NCI-H446 treated with DMSO at 0.1 percent for 48 hours (cell line): ENCODE data around the gene SLC15A3.
A peak's percentile ranks its signal among the peaks of the same experiment; 100 is the strongest.
"Not testable (repeated sequence)": the region's sequence is repeated elsewhere in the genome, so short reads cannot be mapped to it uniquely, and the experiment has no call there.

Experiments
- DNase-seq: peaks from one replicate; lab custom pipeline; 2025; lab: John Stamatoyannopoulos, UW

SLC15A3 gene

GRCh38 chr11:60974726-60975125 lies 22.8 kb upstream of the SLC15A3 start:
- DNase-seq = no peak

- DNase-seq = not testable (repeated sequence)
Measured at GRCh38 chr11:60974316-60974715, 22.3 kb upstream of the SLC15A3 start.

GRCh38 chr11:60973699-60974098 lies 21.7 kb upstream of the SLC15A3 start:
- DNase-seq = no peak

GRCh38 chr11:60972182-60973030 lies 20.4 kb upstream of the SLC15A3 start:
- DNase-seq = no peak

GRCh38 chr11:60971520-60971919 lies 19.5 kb upstream of the SLC15A3 start, which contains the start of gene CD6:
Gene CD6 (plus strand): TSS chr11:60971680. CDS start chr11:60971866, 186 bp downstream.
- no peak for DNase-seq

- no peak for DNase-seq
Measured at GRCh38 chr11:60970890-60971289, 18.9 kb upstream of the SLC15A3 start.

GRCh38 chr11:60970369-60970774 lies 18.4 kb upstream of the SLC15A3 start:
- DNase-seq = no peak

GRCh38 chr11:60968223-60968622 lies 16.2 kb upstream of the SLC15A3 start:
- DNase-seq = no peak

GRCh38 chr11:60966890-60967289 lies 14.9 kb upstream of the SLC15A3 start:
- DNase-seq = no peak

GRCh38 chr11:60964801-60965200 lies 12.8 kb upstream of the SLC15A3 start:
- no peak for DNase-seq

- DNase-seq = no peak
Measured at GRCh38 chr11:60960405-60960804, 8.4 kb upstream of the SLC15A3 start.

GRCh38 chr11:60959431-60959830 lies 7.5 kb upstream of the SLC15A3 start:
- no peak for DNase-seq

- DNase-seq = no peak
Measured at GRCh38 chr11:60957188-60957587, 5.2 kb upstream of the SLC15A3 start.

GRCh38 chr11:60955571-60955970 lies 3.6 kb upstream of the SLC15A3 start:
- no peak for DNase-seq

- no peak for DNase-seq
Measured at GRCh38 chr11:60954421-60954820, 2.4 kb upstream of the SLC15A3 start.

GRCh38 chr11:60953781-60954180 lies 1.8 kb upstream of the SLC15A3 start:
- DNase-seq = peak; percentile 37

- no peak for DNase-seq
Measured at GRCh38 chr11:60952742-60953170, 780 bp upstream of the SLC15A3 start.

- no peak for DNase-seq
Measured at GRCh38 chr11:60951606-60951903, 421 bp downstream of the SLC15A3 start.

GRCh38 chr11:60950933-60951605 lies 907 bp downstream of the SLC15A3 start:
- DNase-seq = no peak

GRCh38 chr11:60950024-60950423 lies 2.0 kb downstream of the SLC15A3 start:
- DNase-seq = no peak

GRCh38 chr11:60948250-60948649 lies 3.7 kb downstream of the SLC15A3 start:
- DNase-seq = peak; percentile 74

- peak; percentile 91 for DNase-seq
Measured at GRCh38 chr11:60947700-60948099, 4.3 kb downstream of the SLC15A3 start.

- DNase-seq = peak; percentile 71
Measured at GRCh38 chr11:60946601-60947264, 5.2 kb downstream of the SLC15A3 start.
